ENCODE data around the gene SNHG17.

The SNHG17 gene

GRCh38 chr20:38420388-38421085 lies 14.6 kb downstream of the SNHG17 start:
- Histone ChIP-seq H2AK5ac (ENCODE audit: low read depth, low read length) (no peak overlapping the region), H3K4ac (ENCODE audit: low read length) (no peak overlapping the region), H3K79me1 (ENCODE audit: low read depth, low read length) (peaks cover 5% of the 10 kb centered on the region), H3K14ac (ENCODE audit: low read length) (no peak overlapping the region), H3K36me3 (replicated peaks in 1 of 2; ENCODE audit: control insufficient read depth in 2 of 2, insufficient read depth in 2 of 2, low read length in 2 of 2) (peaks cover 57 to 95% of the 10 kb centered on the region in 2 donors), H2BK15ac (ENCODE audit: low read length) (no peak overlapping the region), H3K4me3 (ENCODE audit: low read length in 2 of 2) (no peak overlapping the region), H2BK12ac (ENCODE audit: low read length) (no peak overlapping the region), H3K23ac (ENCODE audit: low read depth, low read length, poor library complexity) (no peak overlapping the region), H2BK120ac (ENCODE audit: low read depth, low read length) (no peak overlapping the region), H3K27me3 (ENCODE audit: control insufficient read depth in 3 of 3, insufficient read depth in 3 of 3, low read depth in 1 of 3, low read length in 3 of 3) (no peaks in the 10 kb centered on the region), H2BK5ac (ENCODE audit: low read length) (no peak overlapping the region), H3K4me2 (ENCODE audit: insufficient read depth, low read length, poor library complexity, severe bottlenecking) (no peak overlapping the region), H3K9me3 (replicated peaks in 1 of 2; ENCODE audit: control insufficient read depth in 2 of 2, insufficient read depth in 1 of 2, low read depth in 1 of 2, low read length in 2 of 2) (no peaks in the 10 kb centered on the region), H3K4me1 (ENCODE audit: control insufficient read depth in 2 of 2, insufficient read depth in 1 of 2, low read depth in 1 of 2, low read length in 2 of 2) (no peaks in the 10 kb centered on the region), H4K8ac (ENCODE audit: low read depth, low read length) (no peak overlapping the region), H3K27ac (replicated peaks; ENCODE audit: low read length) (no peak overlapping the region), H4K91ac (ENCODE audit: low read depth, low read length, poor library complexity) (no peak overlapping the region), H2AFZ (ENCODE audit: low read length) (no peak overlapping the region), H3K9ac (ENCODE audit: low read depth, low read length, poor library complexity) (no peak overlapping the region), H3K18ac (ENCODE audit: low read length) (no peak overlapping the region)
- WGBS, 2 donors (ENCODE audit: extremely low coverage in 2 of 2, insufficient read length in 2 of 2, insufficient replicate concordance in 1 of 2) = no CpG with 5 or more reads among the region's 9 CpGs
- no peak for DNase-seq (ENCODE audit: low spot score)

GRCh38 chr20:38418509-38419204 lies 16.5 kb downstream of the SNHG17 start:
- no peak overlapping the region for H3K23ac ChIP-seq (ENCODE audit: low read depth, low read length, poor library complexity)
- H4K8ac ChIP-seq (ENCODE audit: low read depth, low read length) = no peak overlapping the region
- H2BK15ac ChIP-seq (ENCODE audit: low read length) = no peak overlapping the region
- H2BK12ac ChIP-seq (ENCODE audit: low read length) = no peak overlapping the region
- no peak overlapping the region for H3K9ac ChIP-seq (ENCODE audit: low read depth, low read length, poor library complexity)
- H3K4me1 ChIP-seq (ENCODE audit: control insufficient read depth in 2 of 2, insufficient read depth in 1 of 2, low read depth in 1 of 2, low read length in 2 of 2) = no peaks in the 10 kb centered on the region
- peaks cover 42 to 93% of the 10 kb centered on the region in 2 donors for H3K36me3 ChIP-seq (replicated peaks in 1 of 2; ENCODE audit: control insufficient read depth in 2 of 2, insufficient read depth in 2 of 2, low read length in 2 of 2)
- no peak overlapping the region for H3K27ac ChIP-seq (replicated peaks; ENCODE audit: low read length)
- H2AK5ac ChIP-seq (ENCODE audit: low read depth, low read length) = no peak overlapping the region
- no peak overlapping the region for H2BK120ac ChIP-seq (ENCODE audit: low read depth, low read length)
- no peak for DNase-seq (ENCODE audit: low spot score)
- H2AFZ ChIP-seq (ENCODE audit: low read length) = no peak overlapping the region
- H3K27me3 ChIP-seq (ENCODE audit: control insufficient read depth in 3 of 3, insufficient read depth in 3 of 3, low read depth in 1 of 3, low read length in 3 of 3) = no peaks in the 10 kb centered on the region
- H4K91ac ChIP-seq (ENCODE audit: low read depth, low read length, poor library complexity) = no peak overlapping the region
- WGBS, 2 donors (ENCODE audit: extremely low coverage in 2 of 2, insufficient read length in 2 of 2, insufficient replicate concordance in 1 of 2) = no CpG with 5 or more reads among the region's 4 CpGs
- H2BK5ac ChIP-seq (ENCODE audit: low read length) = no peak overlapping the region
- H3K18ac ChIP-seq (ENCODE audit: low read length) = no peak overlapping the region
- H3K4me2 ChIP-seq (ENCODE audit: insufficient read depth, low read length, poor library complexity, severe bottlenecking) = no peak overlapping the region
- H3K9me3 ChIP-seq (replicated peaks in 1 of 2; ENCODE audit: control insufficient read depth in 2 of 2, insufficient read depth in 1 of 2, low read depth in 1 of 2, low read length in 2 of 2) = no peaks in the 10 kb centered on the region
- H3K4ac ChIP-seq (ENCODE audit: low read length) = no peak overlapping the region
- H3K79me1 ChIP-seq (ENCODE audit: low read depth, low read length) = no peaks in the 10 kb centered on the region
- H3K4me3 ChIP-seq (ENCODE audit: low read length in 2 of 2) = no peak overlapping the region
- H3K14ac ChIP-seq (ENCODE audit: low read length) = no peak overlapping the region

- Histone ChIP-seq H2BK120ac (ENCODE audit: low read depth, low read length) (no peak overlapping the region), H3K23ac (ENCODE audit: low read depth, low read length, poor library complexity) (no peak overlapping the region), H3K9ac (ENCODE audit: low read depth, low read length, poor library complexity) (no peak overlapping the region), H3K36me3 (replicated peaks in 1 of 2; ENCODE audit: control insufficient read depth in 2 of 2, insufficient read depth in 2 of 2, low read length in 2 of 2) (peaks cover 22 to 83% of the 10 kb centered on the region in 2 donors), H3K9me3 (replicated peaks in 1 of 2; ENCODE audit: control insufficient read depth in 2 of 2, insufficient read depth in 1 of 2, low read depth in 1 of 2, low read length in 2 of 2) (no peaks in the 10 kb centered on the region), H3K27me3 (ENCODE audit: control insufficient read depth in 3 of 3, insufficient read depth in 3 of 3, low read depth in 1 of 3, low read length in 3 of 3) (no peaks in the 10 kb centered on the region), H2AFZ (ENCODE audit: low read length) (no peak overlapping the region), H2BK5ac (ENCODE audit: low read length) (no peak overlapping the region), H3K18ac (ENCODE audit: low read length) (no peak overlapping the region), H2BK15ac (ENCODE audit: low read length) (no peak overlapping the region), H3K4me2 (ENCODE audit: insufficient read depth, low read length, poor library complexity, severe bottlenecking) (no peak overlapping the region), H2AK5ac (ENCODE audit: low read depth, low read length) (no peak overlapping the region), H4K8ac (ENCODE audit: low read depth, low read length) (no peak overlapping the region), H4K91ac (ENCODE audit: low read depth, low read length, poor library complexity) (no peak overlapping the region), H3K27ac (replicated peaks; ENCODE audit: low read length) (no peak overlapping the region), H2BK12ac (ENCODE audit: low read length) (no peak overlapping the region), H3K4me3 (ENCODE audit: low read length in 2 of 2) (no peak overlapping the region), H3K4ac (ENCODE audit: low read length) (no peak overlapping the region), H3K4me1 (ENCODE audit: control insufficient read depth in 2 of 2, insufficient read depth in 1 of 2, low read depth in 1 of 2, low read length in 2 of 2) (no peaks in the 10 kb centered on the region), H3K14ac (ENCODE audit: low read length) (no peak overlapping the region), H3K79me1 (ENCODE audit: low read depth, low read length) (no peaks in the 10 kb centered on the region)
- WGBS, 2 donors (ENCODE audit: extremely low coverage in 2 of 2, insufficient read length in 2 of 2, insufficient replicate concordance in 1 of 2) = no CpG with 5 or more reads among the region's 14 CpGs
- DNase-seq (ENCODE audit: low spot score) = no peak
Measured at GRCh38 chr20:38414769-38415450, 20.2 kb downstream of the SNHG17 start.

Data from neuronal stem cell (in vitro differentiated cells).